Measurements from ENCODE around the gene MAPK1. TPM values are rescaled to one million over a fixed set of nuclear protein-coding genes. Genes with fewer than 3 reads are reported as not detected.

MAPK1 gene
- total and polyA plus RNA-seq, 7 donors: 11.0 to 101 (median 78.3) TPM

DNA sequence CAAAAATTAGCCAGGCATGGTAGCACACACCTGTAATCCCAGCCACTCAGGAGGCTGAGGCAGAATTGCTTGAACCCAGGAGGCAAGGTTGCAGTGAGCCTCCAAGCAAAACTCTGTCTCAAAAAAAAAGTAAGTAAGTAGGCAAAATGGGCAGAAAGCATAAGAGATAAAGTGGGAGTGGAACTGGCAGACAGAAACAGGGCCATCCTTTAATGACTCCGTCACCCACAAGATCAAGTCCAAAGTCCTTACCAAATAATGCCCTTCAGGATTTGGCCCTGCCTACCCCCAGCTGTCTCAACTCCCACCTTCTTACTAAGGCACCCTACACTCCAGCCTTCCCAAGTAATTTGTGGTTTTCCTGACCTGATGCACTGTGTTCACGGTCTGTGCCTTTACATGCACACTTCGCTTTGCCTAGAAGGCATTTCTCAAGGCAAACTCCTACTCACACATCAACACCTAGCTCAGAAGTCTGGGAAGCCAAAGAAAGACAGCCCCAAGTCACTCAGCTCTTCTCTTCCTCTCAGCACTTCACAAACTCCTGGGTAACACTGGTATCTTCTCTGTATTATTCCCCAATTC is 6.1 kb downstream of the MAPK1 start:
- DNase-seq: no peak
- Histone ChIP-seq H3K27ac (no peak overlapping the region), H3K36me3 (ENCODE audit: insufficient read depth in 1 of 2, low read depth in 1 of 2) (no peaks in the 10 kb centered on the region), H3K4me3 (no peak overlapping the region), H3K4me1 (peaks cover 86% of the 10 kb centered on the region), H3K27me3 (ENCODE audit: insufficient read depth in 3 of 3, low read length in 2 of 3) (no peaks in the 10 kb centered on the region), H3K9me3 (no peaks in the 10 kb centered on the region)
- ATAC-seq: no peak
- TF ChIP-seq, protein P1, sequence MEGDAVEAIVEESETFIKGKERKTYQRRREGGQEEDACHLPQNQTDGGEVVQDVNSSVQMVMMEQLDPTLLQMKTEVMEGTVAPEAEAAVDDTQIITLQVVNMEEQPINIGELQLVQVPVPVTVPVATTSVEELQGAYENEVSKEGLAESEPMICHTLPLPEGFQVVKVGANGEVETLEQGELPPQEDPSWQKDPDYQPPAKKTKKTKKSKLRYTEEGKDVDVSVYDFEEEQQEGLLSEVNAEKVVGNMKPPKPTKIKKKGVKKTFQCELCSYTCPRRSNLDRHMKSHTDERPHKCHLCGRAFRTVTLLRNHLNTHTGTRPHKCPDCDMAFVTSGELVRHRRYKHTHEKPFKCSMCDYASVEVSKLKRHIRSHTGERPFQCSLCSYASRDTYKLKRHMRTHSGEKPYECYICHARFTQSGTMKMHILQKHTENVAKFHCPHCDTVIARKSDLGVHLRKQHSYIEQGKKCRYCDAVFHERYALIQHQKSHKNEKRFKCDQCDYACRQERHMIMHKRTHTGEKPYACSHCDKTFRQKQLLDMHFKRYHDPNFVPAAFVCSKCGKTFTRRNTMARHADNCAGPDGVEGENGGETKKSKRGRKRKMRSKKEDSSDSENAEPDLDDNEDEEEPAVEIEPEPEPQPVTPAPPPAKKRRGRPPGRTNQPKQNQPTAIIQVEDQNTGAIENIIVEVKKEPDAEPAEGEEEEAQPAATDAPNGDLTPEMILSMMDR (IDR thresholded peaks at IDR 0.05): no peak
- intact Hi-C loops (cut with DNase I): loop anchor here in 1 of 2 donors (10.0 kb wide), 1 partner anchor 127 kb away; the partner anchor contains the start of gene YPEL1
- 76 to 87% (median 84%) methylated on average over 3 of the region's 3 CpGs for WGBS, 3 donors

DNA sequence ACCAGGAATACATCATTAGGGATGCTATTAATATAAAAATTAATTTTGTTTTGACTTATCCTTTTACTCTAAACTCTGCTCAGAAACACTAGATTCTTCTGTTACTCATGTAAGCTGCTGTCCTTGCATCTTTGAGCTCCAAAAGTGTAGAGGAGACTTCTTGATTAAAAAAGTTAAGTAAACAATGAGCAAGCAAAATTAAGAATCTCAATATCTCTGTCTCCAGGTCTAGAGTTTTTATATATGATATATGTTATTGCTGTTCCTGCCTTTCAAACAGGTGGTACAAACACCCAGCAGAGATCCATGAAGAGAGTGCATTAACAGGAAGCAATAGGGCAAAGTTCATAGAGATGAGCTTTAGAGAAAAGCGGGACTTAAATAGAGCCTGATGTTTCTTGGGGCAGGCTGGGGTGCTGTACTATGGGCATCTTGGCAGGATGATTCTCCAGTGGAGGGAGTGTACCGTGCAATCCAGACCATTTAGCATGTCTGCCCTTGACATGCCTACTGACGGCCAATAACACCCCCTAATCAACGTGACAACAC is 6.9 kb downstream of the MAPK1 start:
- Histone ChIP-seq H3K9me3 (no peaks in the 10 kb centered on the region), H3K4me1 (peaks cover 87% of the 10 kb centered on the region), H3K4me3 (no peak overlapping the region), H3K36me3 (ENCODE audit: insufficient read depth in 1 of 2, low read depth in 1 of 2) (no peaks in the 10 kb centered on the region), H3K27me3 (ENCODE audit: insufficient read depth in 3 of 3, low read length in 2 of 3) (no peaks in the 10 kb centered on the region), H3K27ac (peak overlapping the region; percentile 52)
- no peak for DNase-seq
- 27 to 66% (median 49%) methylated on average over 4 of the region's 4 CpGs for WGBS, 3 donors
- peak in 3 of 4 donors; percentile 28 to 33 (median 30) for ATAC-seq
- intact Hi-C loops (cut with DNase I): loop anchor here in 1 of 2 donors (10.0 kb wide), 1 partner anchor 126 kb away; the partner anchor contains the start of gene YPEL1
- TF ChIP-seq, protein P1 (IDR thresholded peaks at IDR 0.05): no peak

DNA sequence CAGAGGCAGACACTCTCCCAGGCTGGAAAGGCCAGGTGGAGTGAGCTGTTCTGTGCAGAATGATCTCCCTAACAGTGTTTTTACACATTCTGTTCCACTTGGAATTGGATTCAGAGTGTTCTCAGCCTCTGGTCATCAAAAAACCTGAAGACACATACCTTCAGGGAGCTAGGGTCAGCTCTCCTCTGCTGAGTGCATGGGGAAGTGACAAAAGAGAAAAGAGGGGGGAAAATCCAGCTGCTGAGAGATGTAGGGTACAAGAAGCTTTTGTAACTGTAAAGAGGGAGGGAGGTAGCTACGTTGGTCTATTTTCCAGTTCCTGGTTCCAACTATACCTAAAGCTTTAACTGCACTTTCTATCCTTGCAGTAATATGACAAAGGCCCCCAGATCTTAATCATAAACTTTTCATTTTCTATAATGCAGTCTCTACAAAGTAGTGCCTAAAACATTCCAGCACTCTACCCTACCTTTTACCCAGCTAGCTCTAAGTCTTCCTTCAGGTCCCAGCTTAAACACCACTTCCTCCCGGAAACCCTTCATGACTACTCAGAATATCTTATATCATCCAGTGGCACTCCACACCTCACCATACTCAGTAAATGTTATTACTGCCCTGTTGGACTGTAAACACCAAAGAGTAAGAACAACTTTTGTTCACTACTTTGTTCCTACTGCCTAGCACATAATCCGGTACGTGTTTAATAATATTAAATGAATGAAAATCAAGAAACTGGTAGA is 9.2 kb downstream of the MAPK1 start:
- peak overlapping the region; percentile 48 for H3K27ac ChIP-seq
- 50 to 71% (median 57%) methylated on average over 4 of the region's 4 CpGs for WGBS, 3 donors
- H3K36me3 ChIP-seq (ENCODE audit: insufficient read depth in 1 of 2, low read depth in 1 of 2): no peaks in the 10 kb centered on the region
- DNase-seq: no peak
- TF ChIP-seq, protein P1 (IDR thresholded peaks at IDR 0.05): no peak
- intact Hi-C loops (cut with DNase I): no loop called here
- no peaks in the 10 kb centered on the region for H3K27me3 ChIP-seq (ENCODE audit: insufficient read depth in 3 of 3, low read length in 2 of 3)
- no peaks in the 10 kb centered on the region for H3K9me3 ChIP-seq
- no peak overlapping the region for H3K4me3 ChIP-seq
- ATAC-seq: peak in 3 of 4 donors; percentile 13 to 48 (median 42)
- peaks cover 72% of the 10 kb centered on the region for H3K4me1 ChIP-seq

DNA sequence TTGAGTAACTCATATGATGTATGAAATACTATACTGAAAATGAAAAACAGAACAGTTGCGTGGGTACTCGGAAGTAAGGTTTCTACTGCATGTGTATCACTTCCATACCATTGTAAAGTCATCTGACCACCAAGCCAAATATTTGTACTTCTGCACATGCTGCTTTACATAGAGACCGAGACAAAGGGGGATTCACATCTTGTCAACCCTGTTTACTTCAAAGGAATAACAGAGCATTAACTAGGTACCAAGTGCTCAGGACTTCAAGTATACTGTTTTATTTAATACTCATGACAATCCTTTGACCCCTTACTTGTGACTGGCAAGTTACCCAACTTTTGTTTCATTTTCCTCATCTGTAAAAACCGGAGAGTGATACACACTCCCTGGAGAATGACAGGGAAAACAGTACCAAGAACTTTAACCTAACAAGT is 9.9 kb downstream of the MAPK1 start:
- no peak overlapping the region for H3K4me3 ChIP-seq
- H3K4me1 ChIP-seq: peaks cover 65% of the 10 kb centered on the region
- TF ChIP-seq, protein P1 (IDR thresholded peaks at IDR 0.05): no peak
- 63 to 74% (median 70%) methylated on average over 4 of the region's 4 CpGs for WGBS, 3 donors
- H3K27ac ChIP-seq: peak overlapping the region; percentile 48
- ATAC-seq (peak in 1 of 4 donors; percentile 17), DNase-seq (no peak)
- H3K9me3 ChIP-seq: no peaks in the 10 kb centered on the region
- H3K27me3 ChIP-seq (ENCODE audit: insufficient read depth in 3 of 3, low read length in 2 of 3): no peaks in the 10 kb centered on the region
- H3K36me3 ChIP-seq (ENCODE audit: insufficient read depth in 1 of 2, low read depth in 1 of 2): peaks cover 0 to 4% of the 10 kb centered on the region in 2 donors
- intact Hi-C loops (cut with DNase I): no loop called here
